OCI-LY3 (cell line): ENCODE data around the gene IMP3.
"Not testable (repeated sequence)": the region's sequence is repeated elsewhere in the genome, so short reads cannot be mapped to it uniquely, and the experiment has no call there.

Experiments used
- CTCF ChIP-seq: fragments of 200-600, 300-600 bp; sonication (generic); IDR thresholded peaks from 2 replicates; pipeline ENCODE4 v1.5.1; 2014; ENCODE audit warnings: antibody characterized with exemption, low read length, low read depth
- EZH2phosphoT487 ChIP-seq: fragments of 200-600 bp; shearing (Covaris generic); IDR thresholded peaks from 2 replicates; pipeline ENCODE4 v1.6.1; 2018; ENCODE audit warnings: antibody characterized with exemption, mixed run types, low read depth

- not testable (repeated sequence) for TF ChIP-seq CTCF, EZH2phosphoT487
Observed at GRCh38 chr15:75633922-75634321, 6.1 kb downstream of the IMP3 start.
